OCI-LY1 (cell line): ENCODE data around the gene DPF1.

Experiments used
- H2AFZ ChIP-seq: fragments of 200-600 bp; sonication (generic), shearing (Covaris generic); 2 replicates; pipeline ENCODE4 v1.6.0; 2014; ENCODE audit warnings: antibody characterized with exemption, mild to moderate bottlenecking, low read length
- H3F3A ChIP-seq: fragments of 200-600 bp; sonication (generic), shearing (Covaris generic); 2 replicates; pipeline ENCODE4 v1.6.0; 2014; ENCODE audit warnings: mild to moderate bottlenecking, antibody characterized with exemption, low read length, moderate library complexity; ENCODE audit not compliant: insufficient read depth
- H3K27ac ChIP-seq: fragments of 200-600 bp; sonication (generic); 2 replicates; pipeline ENCODE4 v1.5.1; 2014; ENCODE audit warnings: low read length, mixed run types, mild to moderate bottlenecking, low read depth; ENCODE audit not compliant: poor library complexity, severe bottlenecking
- H3K27me3 ChIP-seq: fragments of 200-600 bp; sonication (generic); 2 replicates; pipeline ENCODE4 v1.6.0; 2014; ENCODE audit warnings: antibody characterized with exemption, mild to moderate bottlenecking, low read length, moderate library complexity; ENCODE audit not compliant: insufficient read depth
- H3K36me3 ChIP-seq: fragments of 200-600 bp; sonication (generic); 2 replicates; pipeline ENCODE4 v1.6.1; 2014; ENCODE audit warnings: mild to moderate bottlenecking, antibody characterized with exemption, low read length, moderate library complexity, mixed read lengths; ENCODE audit not compliant: insufficient read depth
- H3K4me1 ChIP-seq: fragments of 200-600 bp; sonication (generic); 2 replicates; pipeline ENCODE4 v1.5.1; 2014; ENCODE audit warnings: mild to moderate bottlenecking, low read length, moderate library complexity; ENCODE audit not compliant: insufficient read depth, severe bottlenecking
- H3K4me2 ChIP-seq: fragments of 200-600 bp; sonication (generic), shearing (Covaris generic); 2 replicates; pipeline ENCODE4 v1.6.1; 2014; ENCODE audit warnings: low read length
- H3K4me3 ChIP-seq: fragments of 200-600 bp; sonication (generic); 2 replicates; pipeline ENCODE4 v1.5.1; 2014; ENCODE audit warnings: low read length, low read depth, mild to moderate bottlenecking, mixed read lengths; ENCODE audit not compliant: poor library complexity, severe bottlenecking
- H3K79me2 ChIP-seq: fragments of 200-600 bp; shearing (Covaris generic); 2 replicates; pipeline ENCODE4 v1.6.1; 2016; ENCODE audit warnings: mixed run types, low read length, mixed read lengths; ENCODE audit not compliant: insufficient read depth
- H3K9ac ChIP-seq: fragments of 200-600 bp; sonication (generic), shearing (Covaris generic); 2 replicates; pipeline ENCODE4 v1.6.1; 2014; ENCODE audit warnings: mild to moderate bottlenecking, low read length, mixed read lengths
- H3K9me2 ChIP-seq: fragments of 200-600 bp; sonication (generic), shearing (Covaris generic); 2 replicates; pipeline ENCODE4 v1.6.1; 2014; ENCODE audit warnings: low read depth, mild to moderate bottlenecking, low read length, mixed read lengths
- H3K9me3 ChIP-seq: fragments of 200-600 bp; shearing (Covaris generic); 2 replicates; pipeline ENCODE4 v1.6.1; 2014; ENCODE audit warnings: low read length, mixed read lengths
- H4K20me1 ChIP-seq: fragments of 200-600 bp; sonication (generic), shearing (Covaris generic); 2 replicates; pipeline ENCODE4 v1.6.0; 2016; ENCODE audit warnings: mild to moderate bottlenecking, low read length; ENCODE audit not compliant: insufficient read depth
- CTCF ChIP-seq: fragments of 200-600 bp; sonication (generic), shearing (Covaris generic); IDR thresholded peaks from 2 replicates; pipeline ENCODE4 v1.5.1; 2017; ENCODE audit warnings: mild to moderate bottlenecking, antibody characterized with exemption, low read length, moderate library complexity, mixed read lengths
- EZH2 ChIP-seq: fragments of 200-600 bp; sonication (generic), shearing (Covaris generic); IDR thresholded peaks from 2 replicates; pipeline ENCODE4 v1.8.0; 2017; ENCODE audit warnings: borderline replicate concordance, mixed run types, mild to moderate bottlenecking, antibody characterized with exemption, low read length, moderate library complexity, mixed read lengths

The DPF1 gene

DNA sequence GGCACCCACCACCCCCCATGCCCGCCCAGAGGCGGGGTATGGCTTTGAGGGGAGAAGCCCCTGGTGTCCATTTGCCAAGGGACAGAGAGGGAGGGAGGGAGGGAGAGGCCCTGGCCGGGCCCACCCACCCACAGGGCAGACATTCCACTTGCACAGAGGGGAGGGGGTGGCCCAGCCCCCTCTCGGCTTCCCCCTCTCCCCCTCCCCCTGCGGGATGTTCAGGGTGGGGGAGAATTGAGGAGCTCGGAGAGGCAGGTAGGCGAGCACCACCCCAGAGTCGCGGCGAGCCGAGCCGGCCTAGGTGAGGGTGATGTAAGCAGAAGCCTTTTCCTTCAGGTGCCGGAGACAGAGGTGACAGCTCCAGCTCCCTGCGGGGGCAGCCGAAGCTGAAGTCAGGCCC, 12.3 kb downstream of the DPF1 start:
- no peak overlapping the region for H3K4me3 ChIP-seq

GRCh38 chr19:38211151-38211591, 12.9 kb downstream of the DPF1 start:
- no peaks in the 10 kb centered on the region for H4K20me1 ChIP-seq
- TF ChIP-seq CTCF: no peak
- no peak for TF ChIP-seq EZH2
- no peaks in the 10 kb centered on the region for H3K79me2 ChIP-seq
- H3K9ac ChIP-seq: no peak overlapping the region
- no peaks in the 10 kb centered on the region for H3K9me3 ChIP-seq
- peaks cover 5% of the 10 kb centered on the region for H3K36me3 ChIP-seq
- no peak overlapping the region for H2AFZ ChIP-seq
- H3K9me2 ChIP-seq: no peaks in the 10 kb centered on the region
- no peak overlapping the region for H3K27ac ChIP-seq
- no peaks in the 10 kb centered on the region for H3F3A ChIP-seq
- H3K4me2 ChIP-seq: no peak overlapping the region
- H3K4me3 ChIP-seq: no peak overlapping the region
- H3K4me1 ChIP-seq: peaks cover 24% of the 10 kb centered on the region
- peaks cover 9% of the 10 kb centered on the region; the same call in 1 of the 2 replicates for H3K27me3 ChIP-seq

More for the DNA sequence above, 12.3 kb downstream of the DPF1 start:
- no peaks in the 10 kb centered on the region for H3K79me2 ChIP-seq
- peaks cover 24% of the 10 kb centered on the region for H3K4me1 ChIP-seq
- H3K9ac ChIP-seq: no peak overlapping the region
- no peak overlapping the region for H3K4me2 ChIP-seq
- no peaks in the 10 kb centered on the region for H3F3A ChIP-seq
- no peak overlapping the region for H2AFZ ChIP-seq
- H4K20me1 ChIP-seq: no peaks in the 10 kb centered on the region
- no peaks in the 10 kb centered on the region for H3K9me2 ChIP-seq
- no peaks in the 10 kb centered on the region; the same call in 1 of the 2 replicates for H3K36me3 ChIP-seq
- peaks cover 9% of the 10 kb centered on the region; the same call in 1 of the 2 replicates for H3K27me3 ChIP-seq
- TF ChIP-seq CTCF (no peak), EZH2 (no peak)
- no peak overlapping the region for H3K27ac ChIP-seq
- H3K9me3 ChIP-seq: no peaks in the 10 kb centered on the region

- Histone ChIP-seq H3K4me2 (no peak overlapping the region), H2AFZ (no peak overlapping the region), H3K79me2 (no peaks in the 10 kb centered on the region), H3K9me3 (no peaks in the 10 kb centered on the region), H3K4me3 (no peak overlapping the region), H3K4me1 (peaks cover 24% of the 10 kb centered on the region), H3K36me3 (peaks cover 7% of the 10 kb centered on the region), H3K9me2 (no peaks in the 10 kb centered on the region), H3F3A (no peaks in the 10 kb centered on the region), H3K27me3 (peaks cover 9% of the 10 kb centered on the region; the same call in 1 of the 2 replicates), H3K9ac (no peak overlapping the region), H3K27ac (no peak overlapping the region), H4K20me1 (no peaks in the 10 kb centered on the region)
- TF ChIP-seq CTCF: no peak
- no peak for TF ChIP-seq EZH2
Measured at GRCh38 chr19:38210458-38210987, 13.5 kb downstream of the DPF1 start.
